Cerebellar cortex (tissue), 1 donor: ENCODE data around the gene PRRT3.
"Not testable (repeated sequence)": the region's sequence is repeated elsewhere in the genome, so short reads cannot be mapped to it uniquely, and the experiment has no call there.

ENCODE experiments used
- DNase-seq: peaks from one replicate; pipeline ENCODE4 v3.0.0-alpha.2; 2015; ENCODE audit warnings: low spot score

PRRT3 gene

GRCh38 chr3:9947025-9947995 lies 4.9 kb downstream of the PRRT3 start:
- peak; percentile 53 for DNase-seq

GRCh38 chr3:9946112-9947024 lies 5.8 kb downstream of the PRRT3 start:
- DNase-seq, result peak; percentile 67

GRCh38 chr3:9945358-9945757 lies 6.8 kb downstream of the PRRT3 start:
- peak; percentile 54 for DNase-seq

GRCh38 chr3:9944271-9944670 lies 7.9 kb downstream of the PRRT3 start:
- no peak for DNase-seq

- DNase-seq, result no peak
Measured at GRCh38 chr3:9942934-9943690, 9.1 kb downstream of the PRRT3 start.

GRCh38 chr3:9942164-9942563 lies 10.0 kb downstream of the PRRT3 start:
- DNase-seq, result no peak

- DNase-seq, result no peak
Measured at GRCh38 chr3:9940746-9941145, 11.5 kb downstream of the PRRT3 start.

- DNase-seq, result not testable (repeated sequence)
Measured at GRCh38 chr3:9939906-9940305, 12.3 kb downstream of the PRRT3 start.

- DNase-seq, result no peak
Measured at GRCh38 chr3:9938966-9939365, 13.2 kb downstream of the PRRT3 start.

- DNase-seq, result no peak
Measured at GRCh38 chr3:9937486-9938238, 14.5 kb downstream of the PRRT3 start.

GRCh38 chr3:9935966-9936510 lies 16.2 kb downstream of the PRRT3 start:
- DNase-seq, result no peak

GRCh38 chr3:9934993-9935392 lies 17.2 kb downstream of the PRRT3 start:
- DNase-seq, result no peak

GRCh38 chr3:9934235-9934621 lies 18.0 kb downstream of the PRRT3 start:
- no peak for DNase-seq

GRCh38 chr3:9933561-9934234 lies 18.5 kb downstream of the PRRT3 start, which contains the start of gene CRELD1:
Gene CRELD1, plus strand, starts transcription at chr3:9933834. Its CDS starts 605 bp downstream, at chr3:9934439.
- DNase-seq, result peak; percentile 96

GRCh38 chr3:9932843-9933560 lies 19.2 kb downstream of the PRRT3 start:
- DNase-seq, result peak; percentile 71

GRCh38 chr3:9932535-9932842 lies 19.7 kb downstream of the PRRT3 start:
- peak; percentile 46 for DNase-seq

- no peak for DNase-seq
Measured at GRCh38 chr3:9930804-9931418, 21.3 kb downstream of the PRRT3 start.

GRCh38 chr3:9928158-9928557 lies 24.1 kb downstream of the PRRT3 start:
- no peak for DNase-seq
